Endothelial cell of umbilical vein (primary cell): Measurements from ENCODE around the gene TMEM151A. TPM values are rescaled to one million over a fixed set of nuclear protein-coding genes. Genes with fewer than 3 reads are reported as not detected.

ENCODE experiments used
- BruUV-seq: library from RNA; stranded (reverse); fragments of 400-500 nt; replicated peaks from 2 replicates; lab custom pipeline; 2021; lab: Mats Ljungman, UMichigan
- CTCF ChIA-PET: fragments of 300-600, 350-600 bp; sonication (Branson Sonifier 250); formaldehyde crosslinking; loops from one replicate; lab custom pipeline; 2021; ENCODE audit warnings: antibody characterized with exemption, inconsistent platforms; lab: Charles Lee
- POLR2A ChIA-PET: fragments of 300-600, 350-600 bp; sonication (Branson Sonifier 250); formaldehyde crosslinking; loops from one replicate; lab custom pipeline; 2021; ENCODE audit warnings: antibody characterized with exemption, inconsistent platforms; lab: Charles Lee
- DNase-seq: peaks from one replicate; pipeline ENCODE4 v3.0.0-alpha.2; 2011; ENCODE audit warnings: low read depth, low spot score
- FAIRE-seq: peaks from 2 replicates; lab custom pipeline; 2011; peaks lifted over from hg19 to GRCh38; lab: Jason Lieb, UNC
- H2AFZ ChIP-seq: 2 replicates; pipeline ENCODE4 v1.6.0; 2012; ENCODE audit warnings: low read depth, low read length, control low read depth, inconsistent platforms
- H3K27ac ChIP-seq: 2 replicates; pipeline ENCODE4 v1.5.1; 2011; ENCODE audit warnings: low read depth, mild to moderate bottlenecking, control low read depth, low read length, moderate library complexity; ENCODE audit not compliant: insufficient read depth
- H3K27me3 ChIP-seq, 2 experiments: 2 replicates each; pipeline versions ENCODE4 v1.6.0 to v1.6.1; 2011; ENCODE audit warnings: low read length in 2 of 2, mixed read lengths in 1 of 2; ENCODE audit not compliant: control insufficient read depth in 2 of 2, insufficient read depth in 2 of 2
- H3K36me3 ChIP-seq, 2 experiments: 2 replicates in 1 of 2; 3 replicates in 1 of 2; pipeline ENCODE4 v1.5.1; 2011; ENCODE audit warnings: low read length in 2 of 2, mild to moderate bottlenecking in 1 of 2, moderate library complexity in 1 of 2; ENCODE audit not compliant: control insufficient read depth in 2 of 2, insufficient read depth in 2 of 2; ENCODE audit errors: extremely low read depth in 1 of 2
- H3K4me1 ChIP-seq: 3 replicates; pipeline ENCODE4 v1.5.1; 2011; ENCODE audit warnings: mild to moderate bottlenecking, low read length; ENCODE audit not compliant: control insufficient read depth, insufficient read depth; ENCODE audit errors: extremely low read depth
- H3K4me2 ChIP-seq: 2 replicates; pipeline ENCODE4 v1.6.1; 2011; ENCODE audit warnings: low read length, control low read depth, mixed read lengths; ENCODE audit not compliant: insufficient read depth
- H3K4me3 ChIP-seq, 3 experiments: fragments of 200-600 bp in 1 of 3; sonication (generic), shearing (Covaris generic) in 1 of 3; replicated peaks in 1 of 3; 2 replicates each; pipeline ENCODE4 v1.5.1; 2011 to 2016; ENCODE audit warnings: control low read depth in 3 of 3, low read length in 3 of 3, mild to moderate bottlenecking in 2 of 3, inconsistent platforms in 1 of 3, low read depth in 1 of 3, moderate library complexity in 1 of 3; ENCODE audit not compliant: insufficient read depth in 1 of 3
- H3K79me2 ChIP-seq: 2 replicates; pipeline ENCODE4 v1.6.0; 2012; ENCODE audit warnings: low read length, inconsistent platforms; ENCODE audit not compliant: control insufficient read depth, insufficient read depth
- H3K9ac ChIP-seq: replicated peaks from 2 replicates; pipeline ENCODE3; 2011; ENCODE audit warnings: low read length, control low read depth; ENCODE audit not compliant: insufficient read depth; ENCODE audit errors: extremely low read depth
- H3K9me1 ChIP-seq: replicated peaks from 3 replicates; pipeline ENCODE4 v1.6.0; 2011; ENCODE audit warnings: mild to moderate bottlenecking, low read length; ENCODE audit not compliant: control insufficient read depth, insufficient read depth; ENCODE audit errors: extremely low read depth
- H3K9me3 ChIP-seq: replicated peaks from 2 replicates; pipeline ENCODE4 v1.5.1; 2012; ENCODE audit warnings: low read length, inconsistent platforms; ENCODE audit not compliant: control insufficient read depth, insufficient read depth
- H4K20me1 ChIP-seq: replicated peaks from 2 replicates; pipeline ENCODE3; 2011; ENCODE audit warnings: mild to moderate bottlenecking, low read length; ENCODE audit not compliant: control insufficient read depth, insufficient read depth; ENCODE audit errors: extremely low read depth
- CTCF ChIP-seq, 2 donors: IDR thresholded peaks; 1 replicate in 1 of 2; 2 replicates in 1 of 2; pipeline ENCODE4 v1.5.1; 2011; ENCODE audit warnings: low read length in 2 of 2, mild to moderate bottlenecking in 2 of 2, moderate library complexity in 2 of 2, control low read depth in 1 of 2, inconsistent platforms in 1 of 2, low read depth in 1 of 2; ENCODE audit not compliant: insufficient read depth in 1 of 2; ENCODE audit errors: extremely low read depth in 1 of 2
- EZH2 ChIP-seq: IDR thresholded peaks from 2 replicates; pipeline ENCODE4 v1.6.1; 2012; ENCODE audit warnings: borderline replicate concordance, low read depth, mild to moderate bottlenecking, moderate library complexity, low read length, inconsistent platforms; ENCODE audit not compliant: severe bottlenecking
- FOS ChIP-seq: IDR thresholded peaks from 2 replicates; pipeline ENCODE4 v1.6.1; 2011; ENCODE audit warnings: mild to moderate bottlenecking, low read length, moderate library complexity, borderline replicate concordance; ENCODE audit not compliant: insufficient read depth
- GATA2 ChIP-seq: IDR thresholded peaks from 2 replicates; pipeline ENCODE4 v1.7.0; 2011; ENCODE audit warnings: low read depth, mild to moderate bottlenecking, moderate library complexity, mixed read lengths, low read length; ENCODE audit not compliant: insufficient read length, insufficient read depth
- JUN ChIP-seq: IDR thresholded peaks from 2 replicates; pipeline ENCODE4 v1.6.1; 2011; ENCODE audit warnings: borderline replicate concordance, low read depth; ENCODE audit not compliant: insufficient read length, insufficient read depth
- MAX ChIP-seq: IDR thresholded peaks from 2 replicates; pipeline ENCODE4 v1.6.1; 2011; ENCODE audit not compliant: insufficient read depth, insufficient read length
- MYC ChIP-seq: IDR thresholded peaks from one replicate; pipeline ENCODE4 v1.6.1; 2011; ENCODE audit warnings: mild to moderate bottlenecking, low read depth, low read length
- POLR2A ChIP-seq: IDR thresholded peaks from 2 replicates; pipeline ENCODE4 v1.6.1; 2012; ENCODE audit warnings: low read depth, mild to moderate bottlenecking, control low read depth, low read length
- POLR2AphosphoS5 ChIP-seq: IDR thresholded peaks from 2 replicates; pipeline ENCODE4 v1.6.1; 2012; ENCODE audit warnings: low read depth, mild to moderate bottlenecking, control low read depth, low read length, moderate library complexity; ENCODE audit not compliant: insufficient read depth
- dilution Hi-C: fragments of 300-500 bp; cut with MboI; formaldehyde crosslinking; loops from one replicate; pipeline ENCODE4 v1.15.0; 2019; ENCODE audit warnings: low sequenced_read_pairs; ENCODE audit not compliant: extremely low pct_ligation_motif_present
- intact Hi-C: fragments of 100-400 bp; cut with micrococcal nuclease; formaldehyde crosslinking; loops from one replicate; pipeline ENCODE4 v1.10.0; 2022
- polyA plus RNA-seq, 4 experiments: library from polyadenylated mRNA; depleted of rRNA in 3 of 4; stranded (reverse) in 3 of 4; unstranded in 1 of 4; fragments of >200 nt; gene quantifications; 2 replicates each; pipeline versions ENCODE4 v1.2.1 to v1.2.3, GENCODE V29; 2011 to 2012; ENCODE audit warnings: missing spikeins in 1 of 4
- total RNA-seq: library from RNA; stranded (reverse); gene quantifications from 2 replicates; pipeline ENCODE4 v1.2.3, GENCODE V29; 2021

The TMEM151A gene
- total and polyA plus RNA-seq, 2 donors (not counting 3 experiments of a cell fraction or from before 2014, with no cell fraction given) = not detected

GRCh38 chr11:66302656-66303055 lies 11.0 kb downstream of the TMEM151A start:
- H2AFZ ChIP-seq = no peak overlapping the region
- H3K27me3 ChIP-seq = no peaks in the 10 kb centered on the region
- H3K4me3 ChIP-seq = no peak overlapping the region
- H3K9me3 ChIP-seq = no peaks in the 10 kb centered on the region
- ChIA-PET POLR2A (no interaction called here), CTCF (interaction anchor here (0.7 to 4.5 kb wide), 3 partner anchors 9 to 84 kb away, joined by 3 to 27 read pairs (median 5); no protein-coding TSS in a partner anchor)
- no peaks in the 10 kb centered on the region for H3K4me1 ChIP-seq
- intact Hi-C loops = no loop called here
- no peak overlapping the region for H3K4me2 ChIP-seq
- DNase-seq = no peak
- BruUV-seq = no TSS peak
- FAIRE-seq = no peak
- no peaks in the 10 kb centered on the region for H4K20me1 ChIP-seq
- no peak overlapping the region for H3K27ac ChIP-seq
- H3K36me3 ChIP-seq = no peaks in the 10 kb centered on the region
- no peak overlapping the region for H3K9ac ChIP-seq
- H3K79me2 ChIP-seq = no peaks in the 10 kb centered on the region
- dilution Hi-C loops = no loop called here
- no peaks in the 10 kb centered on the region for H3K9me1 ChIP-seq
- no peak for TF ChIP-seq EZH2

- BruUV-seq = no TSS peak
- no peak overlapping the region for H3K4me3 ChIP-seq
- peaks cover 4% of the 10 kb centered on the region for H3K4me1 ChIP-seq
- H4K20me1 ChIP-seq = no peaks in the 10 kb centered on the region
- DNase-seq = no peak
- ChIA-PET CTCF (interaction anchor here (1.0 to 9.5 kb wide), 4 partner anchors 12 to 77 kb away, joined by 4 to 225 read pairs (median 4); partner anchors contain the start of gene RIN1), POLR2A (no interaction called here)
- no peak for TF ChIP-seq MAX
- TF ChIP-seq FOS = no peak
- no peak for TF ChIP-seq GATA2
- no peak for TF ChIP-seq POLR2AphosphoS5
- TF ChIP-seq EZH2 = no peak
- no peak for TF ChIP-seq CTCF (IDR thresholded peaks at IDR 0.05; ENCODE audit: extremely low read depth in 1 of 2, insufficient read depth in 1 of 2, low read depth in 1 of 2, low read length in 2 of 2)
- TF ChIP-seq MYC = no peak
- no peak for TF ChIP-seq JUN
- no peak for TF ChIP-seq POLR2A
- no peaks in the 10 kb centered on the region for H3K9me3 ChIP-seq
- H3K4me2 ChIP-seq = no peak overlapping the region
- H3K36me3 ChIP-seq = no peaks in the 10 kb centered on the region
- no peak overlapping the region for H2AFZ ChIP-seq
- H3K27me3 ChIP-seq = peaks cover 0 to 5% of the 10 kb centered on the region in 2 experiments
- H3K27ac ChIP-seq = no peak overlapping the region
- dilution Hi-C loops = no loop called here
- H3K79me2 ChIP-seq = no peaks in the 10 kb centered on the region
- no peak overlapping the region for H3K9ac ChIP-seq
- intact Hi-C loops = no loop called here
- FAIRE-seq = no peak
- no peaks in the 10 kb centered on the region for H3K9me1 ChIP-seq
Observed at GRCh38 chr11:66309475-66309874, 17.8 kb downstream of the TMEM151A start.
